Activated T-cell treated with anti-CD3 and anti-CD28 coated beads, Interleukin-2, amount 50 U/mL, for 24 hours (primary cell): ENCODE results near the gene BHLHE40.

Source experiments
- DNase-seq: peaks from one replicate; pipeline ENCODE4 v3.0.0-alpha.2; 2020
- H3K27ac Mint-ChIP-seq: 2 replicates; pipeline ENCODE4 v1.8.0; 2020; ENCODE audit warnings: mild to moderate bottlenecking, mixed read lengths
- H3K27me3 Mint-ChIP-seq: 2 replicates; pipeline ENCODE4 v1.8.0; 2020; ENCODE audit warnings: mixed read lengths
- H3K36me3 Mint-ChIP-seq: 2 replicates; pipeline ENCODE4 v1.8.0; 2020; ENCODE audit warnings: low read depth, mixed read lengths
- H3K4me1 Mint-ChIP-seq: 2 replicates; pipeline ENCODE4 v1.8.0; 2020; ENCODE audit warnings: low read depth, mixed read lengths
- H3K4me3 Mint-ChIP-seq: 2 replicates; pipeline ENCODE4 v1.8.0; 2020; ENCODE audit warnings: mild to moderate bottlenecking, moderate library complexity, mixed read lengths
- H3K9me3 Mint-ChIP-seq: 2 replicates; pipeline ENCODE4 v1.8.0; 2020; ENCODE audit warnings: mixed read lengths

Gene BHLHE40

GRCh38 chr3:4996771-4997291 is 17.6 kb downstream of the BHLHE40 start:
- H3K36me3 Mint-ChIP-seq: no peaks in the 10 kb centered on the region
- peaks cover 38% of the 10 kb centered on the region for H3K4me1 Mint-ChIP-seq
- H3K4me3 Mint-ChIP-seq: no peak overlapping the region
- DNase-seq: no peak
- H3K9me3 Mint-ChIP-seq: no peaks in the 10 kb centered on the region
- H3K27ac Mint-ChIP-seq: no peak overlapping the region
- no peaks in the 10 kb centered on the region for H3K27me3 Mint-ChIP-seq

- H3K4me1 Mint-ChIP-seq: peaks cover 49% of the 10 kb centered on the region
- H3K27me3 Mint-ChIP-seq: no peaks in the 10 kb centered on the region
- no peak overlapping the region for H3K27ac Mint-ChIP-seq
- no peaks in the 10 kb centered on the region for H3K9me3 Mint-ChIP-seq
- DNase-seq: no peak
- H3K36me3 Mint-ChIP-seq: no peaks in the 10 kb centered on the region
- no peak overlapping the region for H3K4me3 Mint-ChIP-seq
These were observed 18.7 kb downstream of the BHLHE40 start for GRCh38 chr3:4997946-4998345.

GRCh38 chr3:4999531-5000184 is 20.4 kb downstream of the BHLHE40 start:
- Mint-ChIP-seq H3K4me1 (peaks cover 44% of the 10 kb centered on the region), H3K9me3 (no peaks in the 10 kb centered on the region), H3K27ac (no peak overlapping the region), H3K36me3 (no peaks in the 10 kb centered on the region), H3K27me3 (no peaks in the 10 kb centered on the region), H3K4me3 (no peak overlapping the region)
- DNase-seq: no peak

DNA sequence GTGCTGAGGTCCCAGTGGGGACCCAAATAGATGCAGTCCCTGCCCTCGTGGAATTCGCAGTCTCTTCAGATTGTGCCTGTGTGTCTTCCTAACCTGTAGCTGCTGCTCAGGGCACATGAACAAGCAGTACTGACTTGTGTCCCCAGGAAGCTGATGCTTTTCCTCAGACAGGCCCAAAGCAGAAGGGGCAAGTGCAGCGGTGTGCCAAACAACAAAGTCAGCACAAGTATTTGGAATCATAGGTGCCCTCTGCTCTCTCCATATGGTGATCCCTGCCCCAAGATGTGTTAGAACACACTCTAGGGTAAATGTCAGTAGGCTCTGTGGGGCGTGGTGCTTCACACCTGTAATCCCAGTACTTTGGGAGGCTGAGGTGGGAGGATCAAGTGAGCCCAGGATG is 21.9 kb downstream of the BHLHE40 start:
- Mint-ChIP-seq H3K27me3 (no peaks in the 10 kb centered on the region), H3K9me3 (no peaks in the 10 kb centered on the region), H3K4me1 (peaks cover 44% of the 10 kb centered on the region), H3K36me3 (no peaks in the 10 kb centered on the region), H3K4me3 (no peak overlapping the region), H3K27ac (peak overlapping the region; percentile 34)
- no peak for DNase-seq

GRCh38 chr3:5001805-5002173 is 22.6 kb downstream of the BHLHE40 start:
- H3K4me3 Mint-ChIP-seq: no peak overlapping the region
- no peaks in the 10 kb centered on the region for H3K9me3 Mint-ChIP-seq
- peaks cover 47% of the 10 kb centered on the region for H3K4me1 Mint-ChIP-seq
- no peaks in the 10 kb centered on the region for H3K36me3 Mint-ChIP-seq
- H3K27ac Mint-ChIP-seq: peak overlapping the region; percentile 90
- H3K27me3 Mint-ChIP-seq: no peaks in the 10 kb centered on the region
- no peak for DNase-seq

DNA sequence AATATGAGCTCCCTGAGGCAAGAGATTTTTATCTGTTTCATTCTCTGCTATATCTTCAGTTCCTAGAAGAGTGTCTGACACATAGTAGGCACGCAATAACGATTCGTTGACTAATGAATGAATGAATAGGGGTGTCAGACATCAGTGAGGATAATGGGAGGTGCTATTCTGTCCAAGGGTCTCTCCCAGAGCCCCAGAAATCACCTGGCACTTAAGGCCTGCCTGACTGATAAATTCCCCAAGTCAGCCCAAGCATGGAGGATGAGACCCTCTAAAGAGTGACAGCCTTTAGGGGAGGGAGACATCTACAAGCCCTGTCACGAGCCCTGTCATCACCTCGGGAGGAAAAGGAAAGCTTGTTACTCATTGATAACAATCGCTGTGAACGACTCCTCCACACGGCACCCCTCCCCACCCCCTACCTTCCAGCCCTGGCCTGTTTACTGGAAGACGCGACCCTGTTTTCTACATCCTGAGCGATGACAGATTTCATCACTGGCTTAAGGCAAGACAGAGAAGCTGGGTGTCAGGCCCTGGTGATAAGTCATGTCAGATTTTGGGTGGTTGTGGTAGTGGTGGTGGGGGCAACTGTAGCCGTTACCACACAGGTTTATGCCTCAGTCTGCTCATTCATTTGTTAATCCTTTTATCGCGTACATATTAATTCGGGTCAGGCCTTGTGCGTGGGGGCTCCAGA is 23.1 kb downstream of the BHLHE40 start:
- H3K27me3 Mint-ChIP-seq: no peaks in the 10 kb centered on the region
- H3K9me3 Mint-ChIP-seq: no peaks in the 10 kb centered on the region
- peak; percentile 63 for DNase-seq
- no peaks in the 10 kb centered on the region for H3K36me3 Mint-ChIP-seq
- peak overlapping the region; percentile 90 for H3K27ac Mint-ChIP-seq
- H3K4me3 Mint-ChIP-seq: no peak overlapping the region
- peaks cover 50% of the 10 kb centered on the region for H3K4me1 Mint-ChIP-seq

DNA sequence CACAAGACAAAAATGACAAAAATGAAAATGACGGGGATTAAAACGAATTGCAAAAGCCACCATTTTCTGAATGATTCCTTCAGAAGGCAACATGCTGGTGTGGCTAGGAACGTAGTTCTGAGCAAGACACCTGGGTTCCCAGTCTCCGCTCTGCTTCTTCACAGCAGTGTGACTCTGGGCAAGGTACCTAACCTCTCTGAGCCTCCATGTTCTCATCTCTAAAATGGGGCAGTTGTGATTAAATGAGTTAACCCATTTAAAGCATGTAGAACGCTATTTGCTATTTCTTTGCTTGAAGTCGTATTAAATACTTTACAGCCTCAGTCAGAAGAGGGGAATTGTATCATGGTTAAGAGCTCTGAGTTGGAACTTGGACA is 23.6 kb downstream of the BHLHE40 start:
- Mint-ChIP-seq H3K4me3 (no peak overlapping the region), H3K27ac (peak overlapping the region; percentile 90), H3K9me3 (no peaks in the 10 kb centered on the region), H3K4me1 (peaks cover 55% of the 10 kb centered on the region), H3K27me3 (no peaks in the 10 kb centered on the region), H3K36me3 (no peaks in the 10 kb centered on the region)
- no peak for DNase-seq

- H3K36me3 Mint-ChIP-seq: no peaks in the 10 kb centered on the region
- DNase-seq: no peak
- H3K27ac Mint-ChIP-seq: no peak overlapping the region
- peaks cover 61% of the 10 kb centered on the region for H3K4me1 Mint-ChIP-seq
- H3K27me3 Mint-ChIP-seq: no peaks in the 10 kb centered on the region
- H3K9me3 Mint-ChIP-seq: no peaks in the 10 kb centered on the region
- no peak overlapping the region for H3K4me3 Mint-ChIP-seq
These were observed 25.3 kb downstream of the BHLHE40 start for GRCh38 chr3:5004319-5005152.

DNA sequence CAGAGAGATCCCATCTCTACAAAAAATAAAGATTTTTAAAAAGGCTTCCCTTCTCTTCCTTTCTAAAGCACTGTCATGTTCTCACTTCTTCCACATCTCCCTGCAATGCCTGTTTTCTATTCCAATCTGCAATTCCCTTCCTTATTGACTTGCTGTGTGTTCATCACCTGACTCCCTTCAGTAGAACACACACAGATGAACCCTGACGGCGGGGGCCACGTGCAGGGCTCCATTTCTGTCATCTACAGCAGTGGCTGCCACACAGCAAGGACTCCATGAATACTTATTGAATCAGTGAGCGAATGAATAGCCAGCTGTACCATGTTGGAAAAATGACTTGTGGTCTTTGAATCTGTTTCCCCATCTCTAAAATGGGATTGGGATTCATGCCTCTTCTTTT is 26.1 kb downstream of the BHLHE40 start:
- Mint-ChIP-seq H3K9me3 (no peaks in the 10 kb centered on the region), H3K27ac (no peak overlapping the region), H3K36me3 (no peaks in the 10 kb centered on the region), H3K4me3 (no peak overlapping the region), H3K4me1 (peaks cover 57% of the 10 kb centered on the region), H3K27me3 (no peaks in the 10 kb centered on the region)
- DNase-seq: no peak

DNA sequence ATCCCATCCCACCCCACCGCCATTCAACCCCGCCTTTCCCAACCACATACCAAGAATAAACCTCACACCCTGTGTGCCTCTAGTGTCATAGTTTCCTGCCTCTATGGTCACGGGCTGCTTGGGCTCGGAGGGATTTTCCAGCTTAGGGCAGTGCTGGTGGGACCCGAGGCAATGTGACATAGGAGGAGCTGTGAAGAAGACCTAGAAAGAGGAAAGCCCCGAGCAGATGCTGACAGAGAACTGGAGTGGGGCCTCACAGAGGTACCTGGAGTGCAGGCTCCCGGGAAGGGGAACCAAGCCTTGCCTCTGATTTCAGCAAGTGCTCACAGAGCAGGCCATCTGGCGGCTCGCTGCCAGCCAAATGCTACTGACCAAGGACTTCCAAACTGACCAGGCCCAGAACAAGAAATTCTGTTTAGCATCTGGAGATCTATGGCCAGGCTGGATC is 27.5 kb downstream of the BHLHE40 start:
- Mint-ChIP-seq H3K27ac (peak overlapping the region; percentile 89), H3K27me3 (peaks cover 3% of the 10 kb centered on the region), H3K36me3 (no peaks in the 10 kb centered on the region), H3K4me3 (peak overlapping the region; percentile 63), H3K9me3 (no peaks in the 10 kb centered on the region), H3K4me1 (peaks cover 62% of the 10 kb centered on the region)
- DNase-seq: peak; percentile 72

- no peak for DNase-seq
- H3K4me1 Mint-ChIP-seq: peaks cover 59% of the 10 kb centered on the region
- H3K36me3 Mint-ChIP-seq: no peaks in the 10 kb centered on the region
- no peak overlapping the region for H3K4me3 Mint-ChIP-seq
- no peaks in the 10 kb centered on the region for H3K9me3 Mint-ChIP-seq
- H3K27me3 Mint-ChIP-seq: peaks cover 11% of the 10 kb centered on the region
- H3K27ac Mint-ChIP-seq: no peak overlapping the region
These were observed 28.6 kb downstream of the BHLHE40 start for GRCh38 chr3:5007873-5008272.

DNA sequence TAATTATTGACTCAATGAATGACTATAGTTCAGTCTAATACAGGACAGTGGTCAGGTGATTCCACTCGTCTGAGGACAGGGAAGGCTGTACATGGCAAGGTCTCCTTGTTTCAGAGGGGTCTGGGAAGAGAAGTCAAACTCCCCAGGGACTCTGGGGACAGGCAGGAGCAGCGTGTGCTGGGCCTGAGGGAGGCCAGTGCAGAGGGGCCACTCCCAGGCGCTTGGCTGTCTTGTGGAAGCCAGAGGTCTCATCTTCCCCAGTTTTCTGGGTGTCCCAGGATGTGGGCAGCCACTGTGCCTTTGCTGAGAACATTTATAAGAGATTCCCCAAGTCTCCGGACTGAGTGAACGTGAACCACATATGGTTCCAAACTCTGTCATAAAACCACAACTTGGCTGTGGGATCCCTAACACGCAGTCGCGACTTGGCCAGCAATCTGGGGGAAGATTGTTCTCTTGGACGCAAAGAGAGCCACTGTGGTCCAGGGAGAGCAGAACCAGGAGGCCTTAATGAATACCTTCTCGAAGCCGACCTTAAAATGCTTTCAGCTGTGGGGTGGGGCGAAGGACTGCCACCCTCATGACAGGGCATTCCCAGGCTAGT is 30.4 kb downstream of the BHLHE40 start:
- Mint-ChIP-seq H3K9me3 (no peaks in the 10 kb centered on the region), H3K27me3 (peaks cover 11% of the 10 kb centered on the region), H3K27ac (no peak overlapping the region), H3K36me3 (no peaks in the 10 kb centered on the region), H3K4me1 (peaks cover 65% of the 10 kb centered on the region), H3K4me3 (no peak overlapping the region)
- DNase-seq: no peak

GRCh38 chr3:5010140-5010539 is 30.9 kb downstream of the BHLHE40 start:
- Mint-ChIP-seq H3K4me1 (peaks cover 65% of the 10 kb centered on the region), H3K27ac (no peak overlapping the region), H3K36me3 (no peaks in the 10 kb centered on the region), H3K9me3 (no peaks in the 10 kb centered on the region), H3K27me3 (peaks cover 11% of the 10 kb centered on the region), H3K4me3 (no peak overlapping the region)
- DNase-seq: no peak

GRCh38 chr3:5010706-5011554 is 31.7 kb downstream of the BHLHE40 start:
- no peak for DNase-seq
- Mint-ChIP-seq H3K9me3 (no peaks in the 10 kb centered on the region), H3K27me3 (peaks cover 11% of the 10 kb centered on the region), H3K4me1 (peaks cover 64% of the 10 kb centered on the region), H3K4me3 (no peak overlapping the region), H3K27ac (peak overlapping the region; percentile 9), H3K36me3 (no peaks in the 10 kb centered on the region)
